Thoracic aorta (tissue), 2 donors: ENCODE data around the gene S100A4. TPM values are rescaled to one million over a fixed set of nuclear protein-coding genes. Genes with fewer than 3 reads are reported as not detected.

ENCODE experiments used
- ATAC-seq: fragments of 150-250 bp; one replicate; pipeline ENCODE4 v1.8.0; 2017; ENCODE audit warnings: low read depth; ENCODE audit not compliant: insufficient number of reproducible peaks, low FRiP score
- DNase-seq: peaks from one replicate; pipeline ENCODE4 v3.0.0-alpha.2; 2020; ENCODE audit warnings: low spot score
- H3K27ac ChIP-seq, 2 donors: fragments of 200-600 bp; sonication (generic); 1 replicate in 1 of 2; 2 replicates in 1 of 2; pipeline ENCODE4 v1.5.1; 2016; ENCODE audit warnings: mild to moderate bottlenecking in 2 of 2, moderate library complexity in 2 of 2
- H3K27me3 ChIP-seq: fragments of 200-600 bp; sonication (generic); replicated peaks from 2 replicates; pipeline ENCODE4 v1.6.0; 2016; ENCODE audit warnings: mild to moderate bottlenecking; ENCODE audit not compliant: insufficient read depth
- H3K36me3 ChIP-seq: fragments of 200-600 bp; sonication (generic); one replicate; pipeline ENCODE4 v1.5.1; 2016
- H3K4me1 ChIP-seq, 2 donors: fragments of 200-600 bp; sonication (generic); 1 replicate in 1 of 2; 2 replicates in 1 of 2; pipeline versions ENCODE4 v1.5.1 to v1.6.0; 2016; ENCODE audit warnings: low read depth in 2 of 2, mild to moderate bottlenecking in 1 of 2; ENCODE audit not compliant: control insufficient read depth in 1 of 2
- H3K4me3 ChIP-seq: fragments of 200-600 bp; sonication (generic); 2 replicates; pipeline ENCODE4 v1.5.1; 2016; ENCODE audit warnings: mild to moderate bottlenecking
- H3K9me3 ChIP-seq: fragments of 200-600 bp; sonication (generic); 2 replicates; pipeline ENCODE4 v1.5.1; 2016
- total RNA-seq, 2 donors: library from RNA; depleted of rRNA; stranded (reverse); fragments of >200 nt; gene quantifications; one replicate each; pipeline versions ENCODE4 v1.1.0 to v1.2.3, GENCODE V29; 2016
- TF ChIP-seq, protein P1 (sequence below): fragments of 200-600 bp; sonication (generic); IDR thresholded peaks from one replicate; pipeline ENCODE4 v1.5.1; 2019; ENCODE audit warnings: antibody characterized with exemption

Gene S100A4
- total RNA-seq, 2 donors from 2014 or later: 514 to 1,429 TPM

DNA sequence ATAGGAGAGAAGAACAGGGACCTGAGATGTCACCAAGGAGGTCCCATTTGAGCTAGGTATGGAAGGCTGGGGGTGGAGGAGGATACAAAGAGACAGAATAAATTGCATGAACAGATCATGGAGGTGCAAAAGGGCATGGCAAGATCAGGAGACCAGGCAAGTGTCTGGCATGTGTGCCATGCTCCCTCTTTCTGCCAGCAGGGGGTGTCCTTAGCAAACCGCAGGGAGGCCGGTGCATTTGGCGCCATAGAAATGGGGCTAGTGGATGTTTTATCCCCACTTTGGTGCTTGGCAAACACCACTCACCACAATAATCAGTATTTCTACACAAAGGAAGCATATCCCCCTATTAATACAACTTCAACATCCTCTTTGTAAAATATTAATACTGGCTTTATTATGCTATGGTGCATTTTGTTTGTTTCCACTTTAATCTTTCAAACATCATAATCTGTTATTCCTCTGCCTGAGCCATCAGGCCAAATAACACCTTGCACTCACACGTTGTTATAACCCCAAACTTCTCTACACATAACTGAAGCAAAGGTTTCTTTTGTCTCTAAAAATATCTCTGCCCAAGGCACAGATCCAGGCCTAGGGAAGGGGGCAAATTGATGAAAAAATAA, 35.8 kb downstream of the S100A4 start:
- no peak overlapping the region for H3K27ac ChIP-seq

DNA sequence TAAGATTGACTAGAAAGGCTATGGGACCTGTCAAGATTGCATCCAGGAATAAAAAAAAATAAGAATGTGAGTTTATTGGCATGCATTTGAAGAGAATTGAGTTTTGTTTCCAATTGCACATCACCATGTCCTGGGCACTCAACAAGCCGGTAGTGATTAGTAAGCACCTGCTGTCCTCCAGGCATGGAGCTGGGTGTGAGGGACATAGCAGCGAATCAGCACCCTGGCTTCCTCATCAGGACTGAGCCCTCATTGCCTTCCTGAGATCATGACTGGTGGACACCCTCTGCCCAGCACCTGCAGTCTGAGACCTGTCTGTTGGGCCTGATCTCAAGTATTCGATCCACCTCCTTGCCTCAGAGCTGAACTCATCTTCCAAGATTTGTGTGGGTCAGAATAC, 36.6 kb downstream of the S100A4 start:
- Histone ChIP-seq H3K27ac (no peak overlapping the region), H3K4me1 (peaks cover 24 to 41% of the 10 kb centered on the region in 2 donors), H3K4me3 (no peak overlapping the region), H3K36me3 (no peaks in the 10 kb centered on the region), H3K9me3 (no peaks in the 10 kb centered on the region), H3K27me3 (no peaks in the 10 kb centered on the region)
- ATAC-seq (no peak), DNase-seq (no peak)
- TF ChIP-seq, protein P1, sequence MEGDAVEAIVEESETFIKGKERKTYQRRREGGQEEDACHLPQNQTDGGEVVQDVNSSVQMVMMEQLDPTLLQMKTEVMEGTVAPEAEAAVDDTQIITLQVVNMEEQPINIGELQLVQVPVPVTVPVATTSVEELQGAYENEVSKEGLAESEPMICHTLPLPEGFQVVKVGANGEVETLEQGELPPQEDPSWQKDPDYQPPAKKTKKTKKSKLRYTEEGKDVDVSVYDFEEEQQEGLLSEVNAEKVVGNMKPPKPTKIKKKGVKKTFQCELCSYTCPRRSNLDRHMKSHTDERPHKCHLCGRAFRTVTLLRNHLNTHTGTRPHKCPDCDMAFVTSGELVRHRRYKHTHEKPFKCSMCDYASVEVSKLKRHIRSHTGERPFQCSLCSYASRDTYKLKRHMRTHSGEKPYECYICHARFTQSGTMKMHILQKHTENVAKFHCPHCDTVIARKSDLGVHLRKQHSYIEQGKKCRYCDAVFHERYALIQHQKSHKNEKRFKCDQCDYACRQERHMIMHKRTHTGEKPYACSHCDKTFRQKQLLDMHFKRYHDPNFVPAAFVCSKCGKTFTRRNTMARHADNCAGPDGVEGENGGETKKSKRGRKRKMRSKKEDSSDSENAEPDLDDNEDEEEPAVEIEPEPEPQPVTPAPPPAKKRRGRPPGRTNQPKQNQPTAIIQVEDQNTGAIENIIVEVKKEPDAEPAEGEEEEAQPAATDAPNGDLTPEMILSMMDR: no peak

More for the DNA sequence above, 35.8 kb downstream of the S100A4 start:
- Histone ChIP-seq H3K36me3 (no peaks in the 10 kb centered on the region), H3K4me1 (peaks cover 24 to 41% of the 10 kb centered on the region in 2 donors), H3K4me3 (no peak overlapping the region), H3K27me3 (no peaks in the 10 kb centered on the region), H3K9me3 (no peaks in the 10 kb centered on the region)
- DNase-seq: no peak
- ATAC-seq: no peak
- TF ChIP-seq, protein P1: peak; percentile 42

DNA sequence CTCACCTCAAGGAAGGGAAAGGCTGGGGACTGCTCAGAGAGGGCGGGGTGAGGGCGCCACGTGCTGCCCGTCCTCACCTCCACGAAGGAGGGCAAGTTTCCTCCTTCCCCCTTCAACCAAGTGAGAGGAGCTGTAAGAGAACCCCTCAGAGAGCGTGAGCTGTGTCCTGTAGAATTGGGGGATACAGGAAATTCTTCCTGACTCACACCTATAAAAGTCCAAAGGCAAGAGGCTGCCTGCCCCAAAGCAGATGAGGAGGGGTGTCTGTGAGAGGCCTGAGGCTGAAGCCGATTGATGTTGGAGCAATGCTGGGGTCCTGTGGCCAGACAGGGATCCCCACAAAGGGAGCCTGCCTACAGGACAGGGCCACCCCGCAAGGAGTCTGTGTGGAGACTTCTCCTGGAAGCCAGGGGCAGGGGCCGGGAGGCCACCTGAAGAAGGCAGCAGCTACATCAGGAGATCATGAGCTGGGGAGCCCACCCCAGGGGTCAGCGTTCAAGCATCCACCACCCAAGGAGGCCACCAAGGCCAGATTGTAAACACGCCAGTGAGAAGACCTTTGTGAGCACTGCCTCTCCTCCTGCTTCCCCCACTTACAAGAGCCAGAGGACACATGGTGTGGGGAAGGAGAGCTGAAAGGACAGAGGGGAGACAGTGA, 37.6 kb downstream of the S100A4 start:
- no peaks in the 10 kb centered on the region for H3K27me3 ChIP-seq
- peak overlapping the region; percentile 85 to 92 for H3K27ac ChIP-seq
- no peaks in the 10 kb centered on the region for H3K9me3 ChIP-seq
- ATAC-seq (no peak), DNase-seq (no peak)
- peaks cover 24 to 41% of the 10 kb centered on the region in 2 donors for H3K4me1 ChIP-seq
- no peaks in the 10 kb centered on the region for H3K36me3 ChIP-seq
- no peak overlapping the region for H3K4me3 ChIP-seq
- TF ChIP-seq, protein P1: no peak

DNA sequence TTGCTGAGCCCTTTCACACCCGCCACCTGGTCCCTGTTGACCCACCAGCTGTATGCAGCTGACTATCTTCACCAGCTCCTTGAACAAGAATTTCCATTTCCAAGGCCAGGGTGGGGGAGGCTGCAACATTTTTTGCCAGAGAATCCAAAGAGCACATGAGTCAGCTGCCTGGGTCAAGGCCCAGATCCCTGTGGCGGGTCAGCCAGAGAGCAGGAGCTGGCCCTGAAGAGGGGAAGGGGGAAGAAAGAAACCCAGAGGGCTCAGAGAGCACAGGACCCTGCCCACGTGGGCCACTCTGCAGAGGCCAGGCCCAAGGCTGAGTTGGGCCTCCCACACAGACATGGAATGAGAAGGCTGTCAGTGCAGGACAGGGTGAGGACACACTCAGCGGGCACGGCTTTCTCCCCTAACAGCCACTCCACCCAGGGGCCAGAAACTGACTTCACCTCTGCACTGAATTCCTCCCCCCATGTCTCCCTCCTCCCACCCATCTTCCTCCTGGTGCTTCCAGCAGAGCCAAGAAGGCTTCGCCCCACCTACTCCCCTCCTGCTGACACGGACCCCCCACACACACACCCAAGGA, 38.7 kb downstream of the S100A4 start:
- peak overlapping the region; percentile 42 for H3K4me3 ChIP-seq
- peak; percentile 92 for ATAC-seq
- DNase-seq: peak; percentile 63
- no peaks in the 10 kb centered on the region for H3K9me3 ChIP-seq
- no peaks in the 10 kb centered on the region for H3K36me3 ChIP-seq
- peak overlapping the region; percentile 85 to 92 for H3K27ac ChIP-seq
- H3K4me1 ChIP-seq: peaks cover 24 to 41% of the 10 kb centered on the region in 2 donors
- H3K27me3 ChIP-seq: no peaks in the 10 kb centered on the region
- TF ChIP-seq, protein P1: no peak

DNA sequence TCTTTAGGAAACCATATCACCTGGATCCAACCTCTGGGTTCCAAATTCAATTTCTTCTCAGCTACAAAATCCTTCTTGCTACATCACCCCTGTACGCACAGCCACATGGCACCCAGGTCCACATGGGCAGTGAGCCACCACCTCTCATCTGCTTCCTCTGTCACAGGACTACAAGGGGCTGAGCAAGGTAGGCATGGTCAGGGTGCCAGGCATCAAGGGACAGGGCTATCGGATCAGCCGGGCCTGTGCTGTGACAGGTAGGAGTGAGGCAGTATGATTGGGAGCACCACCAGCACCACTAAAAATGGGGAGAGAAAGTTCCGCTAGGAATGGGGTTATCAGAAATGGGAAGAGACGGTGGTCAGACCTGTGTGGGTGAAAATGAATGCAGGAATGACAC, 39.2 kb downstream of the S100A4 start:
- ATAC-seq: no peak
- Histone ChIP-seq H3K4me3 (no peak overlapping the region), H3K27ac (peak overlapping the region; percentile 85 to 92), H3K27me3 (no peaks in the 10 kb centered on the region), H3K36me3 (no peaks in the 10 kb centered on the region), H3K9me3 (no peaks in the 10 kb centered on the region), H3K4me1 (peaks cover 24 to 41% of the 10 kb centered on the region in 2 donors)
- DNase-seq: no peak
- TF ChIP-seq, protein P1: no peak
